ENCODE measurements around the gene NOP14. TPM values are rescaled to one million over a fixed set of nuclear protein-coding genes. Genes with fewer than 3 reads are reported as not detected.

The NOP14 gene
- total RNA-seq, 4 donors from 2014 or later: 22.6 to 31.3 (median 24.7) TPM

DNA sequence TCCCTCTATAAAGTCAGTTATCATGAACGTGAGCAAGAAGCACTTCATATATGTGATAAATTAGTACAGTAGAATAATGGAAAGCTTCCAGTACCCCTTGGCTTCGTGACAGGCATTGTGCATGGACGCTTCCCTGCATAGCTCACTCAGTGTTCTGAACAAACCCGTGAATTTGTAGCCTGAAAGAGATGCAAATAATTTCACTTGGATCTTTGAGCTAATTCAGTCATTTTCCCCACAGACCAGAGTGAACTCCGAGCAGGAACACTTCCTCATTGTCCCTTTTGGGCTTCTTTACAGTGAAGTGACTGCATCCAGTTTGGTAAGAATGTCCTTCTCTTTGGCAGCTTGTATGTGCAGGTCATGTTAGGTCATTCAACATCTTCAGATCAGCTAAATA, 69.4 kb downstream of the NOP14 start:
- Histone ChIP-seq H3K9me3 (no peaks in the 10 kb centered on the region), H3K4me3 (no peak overlapping the region), H3K27ac (no peak overlapping the region), H3K27me3 (no peaks in the 10 kb centered on the region), H3K36me3 (peaks cover 9 to 88% (median 21%) of the 10 kb centered on the region in 3 donors), H3K4me1 (peaks cover 0 to 20% (median 0%) of the 10 kb centered on the region in 3 donors)
- intact Hi-C loops (cut with DNase I): no loop called here
- 48 to 53% methylated on average over 5 of the region's 5 CpGs for WGBS, 2 donors
- no peak for DNase-seq
- TF ChIP-seq, protein P1, sequence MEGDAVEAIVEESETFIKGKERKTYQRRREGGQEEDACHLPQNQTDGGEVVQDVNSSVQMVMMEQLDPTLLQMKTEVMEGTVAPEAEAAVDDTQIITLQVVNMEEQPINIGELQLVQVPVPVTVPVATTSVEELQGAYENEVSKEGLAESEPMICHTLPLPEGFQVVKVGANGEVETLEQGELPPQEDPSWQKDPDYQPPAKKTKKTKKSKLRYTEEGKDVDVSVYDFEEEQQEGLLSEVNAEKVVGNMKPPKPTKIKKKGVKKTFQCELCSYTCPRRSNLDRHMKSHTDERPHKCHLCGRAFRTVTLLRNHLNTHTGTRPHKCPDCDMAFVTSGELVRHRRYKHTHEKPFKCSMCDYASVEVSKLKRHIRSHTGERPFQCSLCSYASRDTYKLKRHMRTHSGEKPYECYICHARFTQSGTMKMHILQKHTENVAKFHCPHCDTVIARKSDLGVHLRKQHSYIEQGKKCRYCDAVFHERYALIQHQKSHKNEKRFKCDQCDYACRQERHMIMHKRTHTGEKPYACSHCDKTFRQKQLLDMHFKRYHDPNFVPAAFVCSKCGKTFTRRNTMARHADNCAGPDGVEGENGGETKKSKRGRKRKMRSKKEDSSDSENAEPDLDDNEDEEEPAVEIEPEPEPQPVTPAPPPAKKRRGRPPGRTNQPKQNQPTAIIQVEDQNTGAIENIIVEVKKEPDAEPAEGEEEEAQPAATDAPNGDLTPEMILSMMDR (IDR thresholded peaks at IDR 0.05): no peak
- no peak for TF ChIP-seq POLR2A (IDR thresholded peaks at IDR 0.05)

GRCh38 chr4:2891294-2891693, 71.9 kb downstream of the NOP14 start:
- H3K36me3 ChIP-seq: peaks cover 4 to 88% (median 5%) of the 10 kb centered on the region in 3 donors
- intact Hi-C loops (cut with DNase I): no loop called here
- H3K27ac ChIP-seq: no peak overlapping the region
- H3K4me3 ChIP-seq: no peak overlapping the region
- H3K4me1 ChIP-seq: peaks cover 0 to 20% (median 0%) of the 10 kb centered on the region in 3 donors
- H3K27me3 ChIP-seq: no peaks in the 10 kb centered on the region
- 80 to 81% methylated on average over 5 of the region's 5 CpGs for WGBS, 2 donors
- DNase-seq: no peak
- no peak for TF ChIP-seq POLR2A (IDR thresholded peaks at IDR 0.05)
- TF ChIP-seq, protein P1 (IDR thresholded peaks at IDR 0.05): no peak
- H3K9me3 ChIP-seq: no peaks in the 10 kb centered on the region

GRCh38 chr4:2888886-2889285, 74.3 kb downstream of the NOP14 start:
- Histone ChIP-seq H3K27me3 (no peaks in the 10 kb centered on the region), H3K4me1 (peaks cover 0 to 18% (median 0%) of the 10 kb centered on the region in 3 donors), H3K9me3 (no peaks in the 10 kb centered on the region), H3K4me3 (no peak overlapping the region), H3K36me3 (peaks cover 0 to 88% (median 4%) of the 10 kb centered on the region in 3 donors), H3K27ac (no peak overlapping the region)
- 88 to 89% methylated on average over 3 of the region's 3 CpGs for WGBS, 2 donors
- intact Hi-C loops (cut with DNase I): no loop called here
- TF ChIP-seq, protein P1 (IDR thresholded peaks at IDR 0.05): no peak
- TF ChIP-seq POLR2A (IDR thresholded peaks at IDR 0.05): no peak
- DNase-seq: no peak

Other genes with a start within 250 kb of the NOP14 start
- 10 to 100 TPM; 40.1 to 58.2 (median 45.5) TPM for gene TNIP2, start 207.1 kb downstream of the NOP14 start, total RNA-seq
- gene SH3BP2, start 170.3 kb downstream of the NOP14 start, total RNA-seq: 10 to 100 TPM; 13.5 to 36.8 (median 34.0) TPM
- gene ADD1, start 119.6 kb downstream of the NOP14 start, total RNA-seq: 100 to 1,000 TPM in 2 of 4 donors, 10 to 100 TPM in 2; 81.7 to 144 (median 103) TPM
- 1 to 10 TPM; 2.9 to 5.5 (median 3.7) TPM for gene GRK4, start 165 bp upstream of the NOP14 start, total RNA-seq
- gene HTT-AS, start 111.1 kb upstream of the NOP14 start, total RNA-seq: not detected
- 100 to 1,000 TPM in 1 of 4 donors, 10 to 100 TPM in 3; 37.5 to 119 (median 48.7) TPM for gene HTT, start 111.3 kb upstream of the NOP14 start, total RNA-seq